Measurements from ENCODE around the gene BACH2.

The BACH2 gene

GRCh38 chr6:90329386-90330077 lies 32.9 kb upstream of the BACH2 start:
- Mint-ChIP-seq H3K27ac (peak overlapping the region; percentile 28), H3K9me3 (peaks cover 20% of the 10 kb centered on the region), H3K36me3 (ENCODE audit: low read depth) (peaks cover 10% of the 10 kb centered on the region), H3K4me1 (peaks cover 22% of the 10 kb centered on the region), H3K4me3 (no peak overlapping the region), H3K27me3 (ENCODE audit: low read depth, poor library complexity) (no peaks in the 10 kb centered on the region)
- no peak for DNase-seq
- no peak for TF ChIP-seq CTCF (IDR thresholded peaks at IDR 0.05)

- H3K4me1 Mint-ChIP-seq: peaks cover 22% of the 10 kb centered on the region
- H3K27me3 Mint-ChIP-seq (ENCODE audit: low read depth, poor library complexity): no peaks in the 10 kb centered on the region
- H3K4me3 Mint-ChIP-seq: no peak overlapping the region
- H3K36me3 Mint-ChIP-seq (ENCODE audit: low read depth): peaks cover 5% of the 10 kb centered on the region
- peaks cover 5% of the 10 kb centered on the region for H3K9me3 Mint-ChIP-seq
- H3K27ac Mint-ChIP-seq: no peak overlapping the region
- no peak for TF ChIP-seq CTCF (IDR thresholded peaks at IDR 0.05)
- no peak for DNase-seq
Measured at GRCh38 chr6:90328004-90328403, 31.4 kb upstream of the BACH2 start.

- H3K27me3 Mint-ChIP-seq (ENCODE audit: low read depth, poor library complexity): no peaks in the 10 kb centered on the region
- H3K4me1 Mint-ChIP-seq: peaks cover 21% of the 10 kb centered on the region
- TF ChIP-seq CTCF (IDR thresholded peaks at IDR 0.05): no peak
- H3K9me3 Mint-ChIP-seq: no peaks in the 10 kb centered on the region
- H3K36me3 Mint-ChIP-seq (ENCODE audit: low read depth): no peaks in the 10 kb centered on the region
- no peak overlapping the region for H3K27ac Mint-ChIP-seq
- no peak overlapping the region for H3K4me3 Mint-ChIP-seq
- no peak for DNase-seq
Measured at GRCh38 chr6:90326404-90327057, 29.9 kb upstream of the BACH2 start.

- no peaks in the 10 kb centered on the region for H3K27me3 Mint-ChIP-seq (ENCODE audit: low read depth, poor library complexity)
- no peak for DNase-seq
- H3K36me3 Mint-ChIP-seq (ENCODE audit: low read depth): no peaks in the 10 kb centered on the region
- no peak overlapping the region for H3K4me3 Mint-ChIP-seq
- H3K9me3 Mint-ChIP-seq: no peaks in the 10 kb centered on the region
- H3K27ac Mint-ChIP-seq: no peak overlapping the region
- no peak for TF ChIP-seq CTCF (IDR thresholded peaks at IDR 0.05)
- H3K4me1 Mint-ChIP-seq: no peaks in the 10 kb centered on the region
Measured at GRCh38 chr6:90323706-90324105, 27.1 kb upstream of the BACH2 start.

- no peak for DNase-seq
- no peaks in the 10 kb centered on the region for H3K9me3 Mint-ChIP-seq
- H3K36me3 Mint-ChIP-seq (ENCODE audit: low read depth): no peaks in the 10 kb centered on the region
- H3K27ac Mint-ChIP-seq: no peak overlapping the region
- no peak overlapping the region for H3K4me3 Mint-ChIP-seq
- H3K4me1 Mint-ChIP-seq: no peaks in the 10 kb centered on the region
- no peaks in the 10 kb centered on the region for H3K27me3 Mint-ChIP-seq (ENCODE audit: low read depth, poor library complexity)
- TF ChIP-seq CTCF (IDR thresholded peaks at IDR 0.05): no peak
Measured at GRCh38 chr6:90322976-90323474, 26.4 kb upstream of the BACH2 start.

Measured in nephron progenitor cell (in vitro differentiated cells).